ENCODE results near the gene LEMD2. TPM values are rescaled to one million over a fixed set of nuclear protein-coding genes. Genes with fewer than 3 reads are reported as not detected.

LEMD2 gene
- total RNA-seq, 3 donors from 2014 or later = 42.2 to 69.1 (median 59.0) TPM

GRCh38 chr6:33725891-33726673 lies 62.8 kb downstream of the LEMD2 start:
- intact Hi-C loops (cut with DNase I; ENCODE audit: low total_unique reads) = no loop called here
- TF ChIP-seq POLR2AphosphoS5 (IDR thresholded peaks at IDR 0.05) (no peak), CTCF (IDR thresholded peaks at IDR 0.05) (no peak), POLR2A (IDR thresholded peaks at IDR 0.05) (no peak)
- DNase-seq (ENCODE audit: low spot score in 2 of 2) = no peak
- Histone ChIP-seq H3K36me3 (no peaks in the 10 kb centered on the region), H3K4me1 (peaks cover 0 to 20% of the 10 kb centered on the region in 2 donors), H3K27ac (no peak overlapping the region), H3K4me3 (no peak overlapping the region), H3K27me3 (no peaks in the 10 kb centered on the region), H3K9me3 (no peaks in the 10 kb centered on the region)

GRCh38 chr6:33725222-33725621 lies 63.7 kb downstream of the LEMD2 start:
- no peaks in the 10 kb centered on the region for H3K36me3 ChIP-seq
- H3K27me3 ChIP-seq = no peaks in the 10 kb centered on the region
- intact Hi-C loops (cut with DNase I; ENCODE audit: low total_unique reads) = no loop called here
- H3K4me1 ChIP-seq = peaks cover 0 to 11% of the 10 kb centered on the region in 2 donors
- TF ChIP-seq POLR2A (IDR thresholded peaks at IDR 0.05) (no peak), CTCF (IDR thresholded peaks at IDR 0.05) (no peak), POLR2AphosphoS5 (IDR thresholded peaks at IDR 0.05) (no peak)
- H3K9me3 ChIP-seq = no peaks in the 10 kb centered on the region
- no peak overlapping the region for H3K4me3 ChIP-seq
- DNase-seq (ENCODE audit: low spot score in 2 of 2) = no peak
- H3K27ac ChIP-seq = no peak overlapping the region

- Histone ChIP-seq H3K27ac (no peak overlapping the region), H3K4me3 (no peak overlapping the region), H3K9me3 (no peaks in the 10 kb centered on the region), H3K4me1 (peaks cover 0 to 11% of the 10 kb centered on the region in 2 donors), H3K27me3 (no peaks in the 10 kb centered on the region), H3K36me3 (no peaks in the 10 kb centered on the region)
- TF ChIP-seq POLR2AphosphoS5 (IDR thresholded peaks at IDR 0.05) (no peak), CTCF (IDR thresholded peaks at IDR 0.05) (no peak), POLR2A (IDR thresholded peaks at IDR 0.05) (no peak)
- intact Hi-C loops (cut with DNase I; ENCODE audit: low total_unique reads) = no loop called here
- DNase-seq (ENCODE audit: low spot score in 2 of 2) = no peak
These were observed 64.6 kb downstream of the LEMD2 start for GRCh38 chr6:33724102-33725023.

GRCh38 chr6:33723371-33724085 lies 65.4 kb downstream of the LEMD2 start:
- Histone ChIP-seq H3K4me3 (no peak overlapping the region), H3K27me3 (no peaks in the 10 kb centered on the region), H3K4me1 (peaks cover 0 to 11% of the 10 kb centered on the region in 2 donors), H3K9me3 (no peaks in the 10 kb centered on the region), H3K27ac (no peak overlapping the region), H3K36me3 (no peaks in the 10 kb centered on the region)
- TF ChIP-seq CTCF (IDR thresholded peaks at IDR 0.05) = no peak
- TF ChIP-seq POLR2AphosphoS5 (IDR thresholded peaks at IDR 0.05) = no peak
- TF ChIP-seq POLR2A (IDR thresholded peaks at IDR 0.05) = no peak
- intact Hi-C loops (cut with DNase I; ENCODE audit: low total_unique reads) = no loop called here
- no peak for DNase-seq (ENCODE audit: low spot score in 2 of 2)
